Activated T-cell treated with anti-CD3 and anti-CD28 coated beads, Interleukin-2, amount 50 U/mL, for 72 hours (primary cell): ENCODE data around the gene CHRNG. TPM values are rescaled to one million over a fixed set of nuclear protein-coding genes. Genes with fewer than 3 reads are reported as not detected.

ENCODE experiments used
- ATAC-seq, 2 donors: fragments of 150-1000 bp; cut with Tn5 transposase; replicated peaks in 1 of 2; 2 replicates each; pipeline ENCODE4 v1.10.0; 2021; ENCODE audit warnings: moderate library complexity in 2 of 2, mild to moderate bottlenecking in 1 of 2
- DNase-seq, 2 donors: peaks; one replicate each; pipeline ENCODE4 v3.0.0; 2021 to 2022; ENCODE audit warnings: mixed read lengths in 1 of 2
- H3K27ac Mint-ChIP-seq: one replicate; pipeline ENCODE4 v1.8.0; 2022; ENCODE audit warnings: mild to moderate bottlenecking, moderate library complexity, mixed read lengths
- H3K27me3 Mint-ChIP-seq: one replicate; pipeline ENCODE4 v1.8.0; 2022; ENCODE audit warnings: low read depth, mixed read lengths
- H3K36me3 Mint-ChIP-seq, 2 donors: one replicate each; pipeline ENCODE4 v1.8.0; 2022; ENCODE audit warnings: mixed read lengths in 2 of 2, mild to moderate bottlenecking in 1 of 2; ENCODE audit not compliant: insufficient read depth in 2 of 2
- H3K4me1 Mint-ChIP-seq: one replicate; pipeline ENCODE4 v1.8.0; 2022; ENCODE audit warnings: low read depth, mixed read lengths
- H3K4me3 Mint-ChIP-seq, 2 donors: one replicate each; pipeline ENCODE4 v1.8.0; 2022; ENCODE audit warnings: mild to moderate bottlenecking in 2 of 2, mixed read lengths in 2 of 2, moderate library complexity in 2 of 2
- H3K9me3 Mint-ChIP-seq, 2 donors: one replicate each; pipeline ENCODE4 v1.8.0; 2022; ENCODE audit warnings: mixed read lengths in 2 of 2
- total RNA-seq, 2 donors: library from RNA; stranded (reverse); gene quantifications; one replicate each; pipeline ENCODE4 v1.2.3, GENCODE V29; 2022

The CHRNG gene
- total RNA-seq, 2 donors from 2014 or later = not detected

- Mint-ChIP-seq H3K36me3 (no peaks in the 10 kb centered on the region), H3K27me3 (no peaks in the 10 kb centered on the region), H3K9me3 (no peaks in the 10 kb centered on the region), H3K4me1 (peaks cover 11% of the 10 kb centered on the region), H3K4me3 (no peak overlapping the region), H3K27ac (no peak overlapping the region)
- DNase-seq (no peak), ATAC-seq (no peak)
Measured at GRCh38 chr2:232588680-232589585, 49.4 kb downstream of the CHRNG start.

- Mint-ChIP-seq H3K4me3 (peak overlapping the region in 1 of 2 donors; percentile 40), H3K27ac (peak overlapping the region; percentile 82), H3K27me3 (no peaks in the 10 kb centered on the region), H3K36me3 (no peaks in the 10 kb centered on the region), H3K9me3 (no peaks in the 10 kb centered on the region), H3K4me1 (peaks cover 11% of the 10 kb centered on the region)
- ATAC-seq (peak; percentile 87 to 88), DNase-seq (peak; percentile 8)
Measured at GRCh38 chr2:232592772-232593395, 53.4 kb downstream of the CHRNG start.

GRCh38 chr2:232593982-232594381 is 54.5 kb downstream of the CHRNG start:
- no peaks in the 10 kb centered on the region for H3K36me3 Mint-ChIP-seq
- no peak overlapping the region for H3K4me3 Mint-ChIP-seq
- ATAC-seq (no peak), DNase-seq (no peak)
- no peaks in the 10 kb centered on the region for H3K27me3 Mint-ChIP-seq
- H3K27ac Mint-ChIP-seq = no peak overlapping the region
- H3K9me3 Mint-ChIP-seq = no peaks in the 10 kb centered on the region
- peaks cover 11% of the 10 kb centered on the region for H3K4me1 Mint-ChIP-seq

Other genes starting within 250 kb of the CHRNG start
- gene ALPP, start 160.9 kb upstream of the CHRNG start, total RNA-seq = not detected
- not detected for gene ALPG, start 132.8 kb upstream of the CHRNG start, total RNA-seq
- gene ALPI, start 83.5 kb upstream of the CHRNG start, total RNA-seq = not detected
- 1 to 10 TPM; 1.8 to 2.5 TPM for gene ECEL1, start 51.9 kb upstream of the CHRNG start, total RNA-seq
- under 1 TPM in 1 of 2 donors, not detected in 1; 0.39 TPM for gene PRSS56, start 19.3 kb upstream of the CHRNG start, total RNA-seq
- not detected for gene CHRND, start 13.5 kb upstream of the CHRNG start, total RNA-seq
- gene TIGD1, start 10.9 kb downstream of the CHRNG start, total RNA-seq = 10 to 100 TPM in 1 of 2 donors, 1 to 10 TPM in 1; 7.0 to 10.5 TPM
- 10 to 100 TPM; 42.6 to 42.7 TPM for gene EIF4E2, start 11.0 kb downstream of the CHRNG start, total RNA-seq
- 1 to 10 TPM; 1.0 to 1.8 TPM for gene EFHD1, start 93.9 kb downstream of the CHRNG start, total RNA-seq
- 10 to 100 TPM; 61.2 to 62.7 TPM for gene GIGYF2, start 157.6 kb downstream of the CHRNG start, total RNA-seq
- not detected for gene KCNJ13, start 236.9 kb downstream of the CHRNG start, total RNA-seq